ENCODE measurements around the gene SIGLEC15. TPM values are rescaled to one million over a fixed set of nuclear protein-coding genes. Genes with fewer than 3 reads are reported as not detected.

SIGLEC15 gene
- total RNA-seq, 3 donors from 2014 or later, result 0.16 to 1.5 (median 0.66) TPM

- H3K27me3 ChIP-seq, result no peaks in the 10 kb centered on the region
- H3K9me3 ChIP-seq, result no peaks in the 10 kb centered on the region
- no peak overlapping the region for H3K4me3 ChIP-seq
- no peak overlapping the region for H3K27ac ChIP-seq
- no peaks in the 10 kb centered on the region for H3K4me1 ChIP-seq
- intact Hi-C loops (cut with DNase I; ENCODE audit: low total_unique reads), result no loop called here
- no peaks in the 10 kb centered on the region for H3K36me3 ChIP-seq
- DNase-seq (ENCODE audit: low spot score in 2 of 2), result no peak
- TF ChIP-seq POLR2AphosphoS5 (IDR thresholded peaks at IDR 0.05), result no peak
- no peak for TF ChIP-seq POLR2A (IDR thresholded peaks at IDR 0.05)
- TF ChIP-seq, protein P1, sequence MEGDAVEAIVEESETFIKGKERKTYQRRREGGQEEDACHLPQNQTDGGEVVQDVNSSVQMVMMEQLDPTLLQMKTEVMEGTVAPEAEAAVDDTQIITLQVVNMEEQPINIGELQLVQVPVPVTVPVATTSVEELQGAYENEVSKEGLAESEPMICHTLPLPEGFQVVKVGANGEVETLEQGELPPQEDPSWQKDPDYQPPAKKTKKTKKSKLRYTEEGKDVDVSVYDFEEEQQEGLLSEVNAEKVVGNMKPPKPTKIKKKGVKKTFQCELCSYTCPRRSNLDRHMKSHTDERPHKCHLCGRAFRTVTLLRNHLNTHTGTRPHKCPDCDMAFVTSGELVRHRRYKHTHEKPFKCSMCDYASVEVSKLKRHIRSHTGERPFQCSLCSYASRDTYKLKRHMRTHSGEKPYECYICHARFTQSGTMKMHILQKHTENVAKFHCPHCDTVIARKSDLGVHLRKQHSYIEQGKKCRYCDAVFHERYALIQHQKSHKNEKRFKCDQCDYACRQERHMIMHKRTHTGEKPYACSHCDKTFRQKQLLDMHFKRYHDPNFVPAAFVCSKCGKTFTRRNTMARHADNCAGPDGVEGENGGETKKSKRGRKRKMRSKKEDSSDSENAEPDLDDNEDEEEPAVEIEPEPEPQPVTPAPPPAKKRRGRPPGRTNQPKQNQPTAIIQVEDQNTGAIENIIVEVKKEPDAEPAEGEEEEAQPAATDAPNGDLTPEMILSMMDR (IDR thresholded peaks at IDR 0.05), result no peak
Measured at GRCh38 chr18:45891806-45892205, 66.3 kb downstream of the SIGLEC15 start.

Other genes with a start within 250 kb of the SIGLEC15 start
- gene SLC14A2, start 210.2 kb upstream of the SIGLEC15 start, total RNA-seq, result 1 to 10 TPM in 1 of 3 donors, not detected in 2; 2.1 TPM
- gene SLC14A1, start 101.5 kb upstream of the SIGLEC15 start, total RNA-seq, result 1 to 10 TPM in 2 of 3 donors, under 1 TPM in 1; 0.64 to 2.6 (median 2.3) TPM
- 10 to 100 TPM; 38.7 to 64.5 (median 48.8) TPM for gene EPG5, start 141.7 kb downstream of the SIGLEC15 start, total RNA-seq
- 10 to 100 TPM in 2 of 3 donors, 1 to 10 TPM in 1; 6.4 to 22.2 (median 14.7) TPM for gene PSTPIP2, start 246.6 kb downstream of the SIGLEC15 start, total RNA-seq

Data from breast epithelium (tissue), 4 donors.